Activated CD8-positive, alpha-beta T cell treated with anti-CD3 and anti-CD28 coated beads for 36 hours (primary cell): ENCODE data around the gene RNF157. TPM values are rescaled to one million over a fixed set of nuclear protein-coding genes. Genes with fewer than 3 reads are reported as not detected.

Source experiments
- ATAC-seq: fragments of 200-7000 bp; cut with Tn5 transposase; one replicate; pipeline ENCODE4 v1.10.0; 2021; ENCODE audit warnings: mild to moderate bottlenecking, moderate library complexity
- CTCF ChIA-PET: fragments of 350-600 bp; sonication (Branson Sonifier 250); formaldehyde crosslinking; loops from one replicate; lab custom pipeline; 2021; ENCODE audit warnings: antibody characterized with exemption; lab: Charles Lee
- POLR2A ChIA-PET: fragments of 350-600 bp; sonication (Branson Sonifier 250); formaldehyde crosslinking; loops from one replicate; lab custom pipeline; 2021; ENCODE audit warnings: antibody characterized with exemption; lab: Charles Lee
- DNase-seq: peaks from one replicate; pipeline ENCODE4 v3.0.0-alpha.2; 2020
- H3K27ac Mint-ChIP-seq: one replicate; pipeline ENCODE4 v1.8.0; 2021; ENCODE audit warnings: mild to moderate bottlenecking, mixed read lengths
- H3K27me3 Mint-ChIP-seq: one replicate; pipeline ENCODE4 v1.8.0; 2021; ENCODE audit warnings: mixed read lengths
- H3K36me3 Mint-ChIP-seq: one replicate; pipeline ENCODE4 v1.8.0; 2021; ENCODE audit warnings: low read depth, mixed read lengths
- H3K4me1 Mint-ChIP-seq: one replicate; pipeline ENCODE4 v1.8.0; 2021; ENCODE audit warnings: low read depth, mixed read lengths
- H3K4me3 Mint-ChIP-seq: one replicate; pipeline ENCODE4 v1.8.0; 2021; ENCODE audit warnings: mild to moderate bottlenecking, moderate library complexity, mixed read lengths
- H3K9me3 Mint-ChIP-seq: one replicate; pipeline ENCODE4 v1.8.0; 2021; ENCODE audit warnings: mixed read lengths
- intact Hi-C: fragments of 100-400 bp; cut with micrococcal nuclease; formaldehyde crosslinking; loops from one replicate; pipeline ENCODE4 v1.10.0; 2022
- total RNA-seq, 2 experiments: library from RNA; stranded (reverse); gene quantifications; one replicate each; pipeline ENCODE4 v1.2.3, GENCODE V29; 2021
- TF ChIP-seq, protein P1 (sequence below): fragments of 200-600 bp; IDR thresholded peaks from one replicate; pipeline ENCODE4 v1.8.0; 2022; ENCODE audit warnings: antibody characterized with exemption, mild to moderate bottlenecking

The RNF157 gene
- total RNA-seq, 2 experiments from 2014 or later, result 37.2 to 44.5 TPM

DNA sequence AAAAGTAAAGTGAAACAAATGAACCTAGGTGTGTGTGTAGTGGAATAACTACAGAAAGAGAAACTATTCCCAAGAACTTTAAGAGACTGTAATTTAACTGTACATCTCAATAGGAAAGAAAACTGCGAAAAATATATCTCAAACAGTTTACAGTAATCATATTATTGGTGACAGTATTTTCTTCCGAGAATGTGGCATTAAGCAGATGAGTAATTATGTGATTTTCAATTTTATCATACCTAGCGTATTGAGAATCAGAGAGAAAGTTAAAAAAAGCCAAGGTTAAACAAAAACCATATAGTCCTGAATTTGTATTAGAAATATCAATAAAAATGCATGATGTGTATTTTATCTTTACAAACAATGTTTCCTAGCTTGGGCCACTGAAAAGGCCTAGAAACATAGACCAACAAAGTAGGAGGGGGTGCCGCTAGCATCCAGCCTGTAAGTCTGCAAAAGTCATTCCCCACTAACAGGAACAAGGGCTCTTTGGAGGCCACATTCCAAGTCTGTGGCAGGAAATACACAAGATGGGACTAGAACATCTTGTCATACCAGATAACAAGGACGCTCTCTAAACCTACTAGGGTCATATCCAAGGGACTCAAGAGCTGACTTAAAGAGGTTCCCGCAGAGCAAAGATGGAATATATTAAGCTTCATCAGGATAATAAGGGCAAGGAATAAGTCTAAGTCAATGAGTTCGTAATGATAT is 20.5 kb downstream of the RNF157 start:
- TF ChIP-seq, protein P1, sequence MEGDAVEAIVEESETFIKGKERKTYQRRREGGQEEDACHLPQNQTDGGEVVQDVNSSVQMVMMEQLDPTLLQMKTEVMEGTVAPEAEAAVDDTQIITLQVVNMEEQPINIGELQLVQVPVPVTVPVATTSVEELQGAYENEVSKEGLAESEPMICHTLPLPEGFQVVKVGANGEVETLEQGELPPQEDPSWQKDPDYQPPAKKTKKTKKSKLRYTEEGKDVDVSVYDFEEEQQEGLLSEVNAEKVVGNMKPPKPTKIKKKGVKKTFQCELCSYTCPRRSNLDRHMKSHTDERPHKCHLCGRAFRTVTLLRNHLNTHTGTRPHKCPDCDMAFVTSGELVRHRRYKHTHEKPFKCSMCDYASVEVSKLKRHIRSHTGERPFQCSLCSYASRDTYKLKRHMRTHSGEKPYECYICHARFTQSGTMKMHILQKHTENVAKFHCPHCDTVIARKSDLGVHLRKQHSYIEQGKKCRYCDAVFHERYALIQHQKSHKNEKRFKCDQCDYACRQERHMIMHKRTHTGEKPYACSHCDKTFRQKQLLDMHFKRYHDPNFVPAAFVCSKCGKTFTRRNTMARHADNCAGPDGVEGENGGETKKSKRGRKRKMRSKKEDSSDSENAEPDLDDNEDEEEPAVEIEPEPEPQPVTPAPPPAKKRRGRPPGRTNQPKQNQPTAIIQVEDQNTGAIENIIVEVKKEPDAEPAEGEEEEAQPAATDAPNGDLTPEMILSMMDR, result no peak
- Mint-ChIP-seq H3K36me3 (peaks cover 8% of the 10 kb centered on the region), H3K27ac (peak overlapping the region; percentile 49), H3K4me3 (no peak overlapping the region), H3K4me1 (peaks cover 42% of the 10 kb centered on the region), H3K9me3 (no peaks in the 10 kb centered on the region), H3K27me3 (no peaks in the 10 kb centered on the region)
- no peak for DNase-seq
- CTCF ChIA-PET, result interaction anchor here (1.5 to 1.9 kb wide), 2 partner anchors 9 to 60 kb away, joined by 5 to 10 read pairs; no protein-coding TSS in a partner anchor
- no peak for ATAC-seq
- intact Hi-C loops, result no loop called here
- POLR2A ChIA-PET, result interaction anchor here (1.7 kb wide), 1 partner anchor 53 kb away, joined by 5 read pairs; no protein-coding TSS in a partner anchor

DNA sequence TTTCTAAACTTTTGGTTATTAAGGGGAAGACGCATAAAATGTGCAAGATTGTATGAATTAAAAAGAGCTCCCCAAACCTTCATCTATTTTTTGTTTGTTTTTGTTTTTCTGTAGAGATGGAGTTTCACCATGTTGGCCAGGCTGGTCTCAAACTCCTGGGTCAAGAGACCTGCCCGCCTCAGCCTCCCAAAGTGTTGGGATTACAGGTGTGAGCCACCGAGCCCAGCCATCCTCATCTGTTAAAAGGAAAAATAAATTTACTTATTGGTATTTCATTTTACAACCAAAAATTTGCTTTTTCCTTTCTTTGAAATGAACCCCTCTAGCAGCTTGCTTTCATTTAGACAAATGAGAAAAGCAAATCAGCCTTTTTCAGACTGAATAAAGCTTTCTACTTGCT is 23.2 kb downstream of the RNF157 start:
- Mint-ChIP-seq H3K4me1 (peaks cover 43% of the 10 kb centered on the region), H3K4me3 (no peak overlapping the region), H3K9me3 (no peaks in the 10 kb centered on the region), H3K27me3 (no peaks in the 10 kb centered on the region), H3K36me3 (peaks cover 10% of the 10 kb centered on the region), H3K27ac (no peak overlapping the region)
- ChIA-PET CTCF (interaction anchor here (1.0 to 3.5 kb wide), 6 partner anchors 10 to 203 kb away, joined by 3 to 12 read pairs (median 3); no protein-coding TSS in a partner anchor), POLR2A (interaction anchor here (0.6 to 2.6 kb wide), 10 partner anchors 10 to 54 kb away, joined by 3 to 10 read pairs (median 4); partner anchors contain the start of gene UBALD2)
- DNase-seq (no peak), ATAC-seq (no peak)
- intact Hi-C loops, result no loop called here
- TF ChIP-seq, protein P1, result no peak

DNA sequence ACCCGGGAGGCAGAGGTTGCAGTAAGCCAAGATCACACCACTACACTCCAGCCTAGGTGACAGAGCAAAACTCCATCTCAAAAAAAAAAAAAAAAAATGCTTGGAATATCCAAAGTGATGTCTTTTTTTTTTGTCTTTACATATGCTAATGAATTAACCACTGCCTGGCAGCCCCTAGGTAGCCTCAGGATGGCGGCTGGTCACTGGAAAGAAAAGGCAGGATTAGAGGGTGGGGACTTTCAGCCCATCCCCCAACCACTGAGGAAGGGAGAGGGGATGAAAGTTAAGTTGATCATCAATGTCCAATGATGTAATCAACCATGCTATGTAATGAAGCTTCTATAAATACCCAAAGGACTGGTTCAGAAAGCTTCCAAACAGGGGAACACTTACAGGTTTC is 26.8 kb downstream of the RNF157 start:
- ATAC-seq (no peak), DNase-seq (no peak)
- no peaks in the 10 kb centered on the region for H3K27me3 Mint-ChIP-seq
- POLR2A ChIA-PET, result no interaction called here
- no peak overlapping the region for H3K27ac Mint-ChIP-seq
- intact Hi-C loops, result no loop called here
- H3K4me3 Mint-ChIP-seq, result no peak overlapping the region
- H3K9me3 Mint-ChIP-seq, result no peaks in the 10 kb centered on the region
- TF ChIP-seq, protein P1, result no peak
- peaks cover 28% of the 10 kb centered on the region for H3K36me3 Mint-ChIP-seq
- H3K4me1 Mint-ChIP-seq, result peaks cover 35% of the 10 kb centered on the region
- CTCF ChIA-PET, result no interaction called here

DNA sequence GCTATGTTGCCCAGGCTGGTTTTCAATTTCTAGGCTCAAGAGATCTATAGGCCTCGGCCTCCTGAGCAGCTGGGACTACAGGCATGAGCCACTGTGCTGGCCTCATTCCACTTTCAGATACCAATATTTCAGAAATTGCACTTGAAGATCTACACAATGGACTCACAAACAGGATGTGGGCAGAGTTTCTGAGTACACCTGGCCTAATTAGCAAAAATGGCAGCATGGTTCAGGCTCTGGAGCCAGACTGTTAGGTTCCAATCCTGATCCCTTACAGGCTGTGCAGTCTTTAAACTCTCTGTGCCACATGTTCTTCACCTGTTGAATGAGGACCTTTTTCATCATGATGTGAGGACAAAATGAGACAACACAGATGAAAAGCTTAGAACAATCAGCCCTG is 32.2 kb downstream of the RNF157 start:
- DNase-seq, result no peak
- intact Hi-C loops, result no loop called here
- TF ChIP-seq, protein P1, result no peak
- Mint-ChIP-seq H3K4me1 (peaks cover 36% of the 10 kb centered on the region), H3K27me3 (no peaks in the 10 kb centered on the region), H3K36me3 (peaks cover 43% of the 10 kb centered on the region), H3K4me3 (no peak overlapping the region), H3K9me3 (no peaks in the 10 kb centered on the region), H3K27ac (peak overlapping the region; percentile 61)
- ATAC-seq, result peak; percentile 62
- ChIA-PET CTCF (interaction anchor here (0.7 to 2.8 kb wide), 4 partner anchors 10 to 72 kb away, joined by 3 to 11 read pairs (median 6); no protein-coding TSS in a partner anchor), POLR2A (interaction anchor here (1.2 to 2.9 kb wide), 2 partner anchors 62 to 136 kb away, joined by 3 to 14 read pairs; no protein-coding TSS in a partner anchor)
